B cell (primary cell): ENCODE results near the gene ACBD4. TPM values are rescaled to one million over a fixed set of nuclear protein-coding genes. Genes with fewer than 3 reads are reported as not detected.

Experiments used
- ATAC-seq: fragments of 200-7000 bp; cut with Tn5 transposase; one replicate; pipeline ENCODE4 v1.10.0; 2021; ENCODE audit warnings: low read depth, mild to moderate bottlenecking, moderate number of reproducible peaks, moderate library complexity
- CTCF ChIA-PET: fragments of 350-600 bp; sonication (Branson Sonifier 250); formaldehyde crosslinking; loops from one replicate; lab custom pipeline; 2021; ENCODE audit warnings: antibody characterized with exemption, inconsistent platforms; lab: Charles Lee
- POLR2A ChIA-PET: fragments of 350-600 bp; sonication (Branson Sonifier 250); formaldehyde crosslinking; loops from one replicate; lab custom pipeline; 2021; ENCODE audit warnings: antibody characterized with exemption; lab: Charles Lee
- DNase-seq: peaks from one replicate; pipeline ENCODE4 v3.0.0; 2013
- H2AFZ ChIP-seq: 2 replicates; pipeline ENCODE4 v1.6.1; 2012; ENCODE audit warnings: mild to moderate bottlenecking, low read depth, low read length; ENCODE audit not compliant: insufficient read depth, poor library complexity, severe bottlenecking
- H3K27ac ChIP-seq, 2 donors: 1 replicate in 1 of 2; 2 replicates in 1 of 2; pipeline ENCODE4 v1.5.1; 2012 to 2013; ENCODE audit warnings: low read length in 2 of 2, mild to moderate bottlenecking in 2 of 2, moderate library complexity in 1 of 2
- H3K27me3 ChIP-seq, 4 experiments: fragments of 200-600 bp in 1 of 4; sonication (generic) in 1 of 4; replicated peaks in 1 of 4; 1 replicate in 2 of 4; 2 replicates in 2 of 4; pipeline versions ENCODE4 v1.6.1 to v1.7.0; 2013 to 2016; ENCODE audit warnings: low read length in 3 of 4, mild to moderate bottlenecking in 2 of 4, mixed read lengths in 1 of 4, moderate library complexity in 1 of 4; ENCODE audit not compliant: insufficient read depth in 4 of 4, control insufficient read depth in 3 of 4; ENCODE audit errors: control extremely low read depth in 1 of 4
- H3K36me3 ChIP-seq, 2 experiments: replicated peaks in 1 of 2; 1 replicate in 1 of 2; 2 replicates in 1 of 2; pipeline versions ENCODE4 v1.6.1 to v1.7.1; 2013; ENCODE audit warnings: low read length in 1 of 2; ENCODE audit not compliant: insufficient read depth in 2 of 2, control insufficient read depth in 1 of 2; ENCODE audit errors: control extremely low read depth in 1 of 2, extremely low read depth in 1 of 2
- H3K4me1 ChIP-seq, 2 donors: fragments of 200-600 bp in 1 of 2; sonication (generic) in 1 of 2; 1 replicate in 1 of 2; 2 replicates in 1 of 2; pipeline versions ENCODE4 v1.5.1 to v1.6.1; 2013 to 2017; ENCODE audit warnings: low read length in 2 of 2; ENCODE audit not compliant: control insufficient read depth in 2 of 2, insufficient read depth in 2 of 2
- H3K4me2 ChIP-seq: replicated peaks from 2 replicates; pipeline ENCODE3; 2012; ENCODE audit warnings: mild to moderate bottlenecking, low read depth, low read length; ENCODE audit not compliant: poor library complexity, severe bottlenecking
- H3K4me3 ChIP-seq, 5 experiments: fragments of 200-600 bp in 1 of 5; sonication (generic) in 1 of 5; 1 replicate in 3 of 5; 2 replicates in 2 of 5; pipeline versions ENCODE4 v1.5.1 to v1.7.0; 2011 to 2016; ENCODE audit warnings: low read length in 4 of 5, mild to moderate bottlenecking in 4 of 5, low read depth in 2 of 5, control low read depth in 1 of 5, moderate library complexity in 1 of 5; ENCODE audit not compliant: insufficient read depth in 1 of 5; ENCODE audit errors: control extremely low read depth in 1 of 5, extremely low read depth in 1 of 5
- H3K79me2 ChIP-seq: fragments of 200-600 bp; sonication (generic); one replicate; pipeline ENCODE4 v1.6.0; 2016; ENCODE audit warnings: low read length; ENCODE audit not compliant: control insufficient read depth, insufficient read depth
- H3K9ac ChIP-seq: fragments of 200-600 bp; sonication (generic); 2 replicates; pipeline ENCODE4 v1.6.1; 2017; ENCODE audit warnings: mild to moderate bottlenecking, low read length, moderate library complexity
- H3K9me3 ChIP-seq, 3 donors: one replicate each; pipeline versions ENCODE4 v1.6.1 to v1.7.1; 2013; ENCODE audit warnings: low read length in 2 of 3; ENCODE audit not compliant: control insufficient read depth in 2 of 3, insufficient read depth in 1 of 3; ENCODE audit errors: control extremely low read depth in 1 of 3
- H4K20me1 ChIP-seq: 2 replicates; pipeline ENCODE4 v1.6.0; 2012; ENCODE audit warnings: mild to moderate bottlenecking, low read length; ENCODE audit not compliant: insufficient read depth, control insufficient read depth, poor library complexity, severe bottlenecking
- H3K27ac Mint-ChIP-seq: one replicate; pipeline ENCODE4 v1.8.0; 2021; ENCODE audit warnings: mixed read lengths
- H3K27me3 Mint-ChIP-seq: one replicate; pipeline ENCODE4 v1.8.0; 2021; ENCODE audit warnings: mixed read lengths
- H3K4me1 Mint-ChIP-seq: one replicate; pipeline ENCODE4 v1.8.0; 2021; ENCODE audit warnings: mixed read lengths
- H3K4me3 Mint-ChIP-seq: one replicate; pipeline ENCODE4 v1.8.0; 2021; ENCODE audit warnings: mixed read lengths
- H3K9me3 Mint-ChIP-seq: one replicate; pipeline ENCODE4 v1.8.0; 2022; ENCODE audit warnings: mixed read lengths; ENCODE audit not compliant: insufficient read depth
- EZH2 ChIP-seq: IDR thresholded peaks from 2 replicates; pipeline ENCODE4 v1.6.1; 2012; ENCODE audit warnings: borderline replicate concordance, low read depth, mild to moderate bottlenecking, moderate library complexity, low read length; ENCODE audit not compliant: insufficient read depth, poor library complexity, severe bottlenecking
- WGBS: methylation state at CpG from one replicate; pipeline ENCODE4 v1.1.5; 2013; ENCODE audit warnings: missing lambda C conversion rate; ENCODE audit not compliant: insufficient coverage; 5-methylcytosine and 5-hydroxymethylcytosine counted together
- intact Hi-C: fragments of 100-400 bp; cut with micrococcal nuclease; formaldehyde crosslinking; loops from one replicate; pipeline ENCODE4 v1.10.0; 2022
- polyA plus RNA-seq: library from polyadenylated mRNA; depleted of rRNA; stranded (reverse); fragments of >200 nt; gene quantifications from 2 replicates; pipeline ENCODE4 v1.2.3, GENCODE V29; 2012
- total RNA-seq, 2 donors: library from RNA; stranded (reverse); fragments of 120-200 nt in 1 of 2; gene quantifications; 1 replicate in 1 of 2; 2 replicates in 1 of 2; pipeline versions ENCODE4 v1.2.3 to v1.2.4, GENCODE V29; 2013 to 2022
- TF ChIP-seq, protein P1 (sequence below): fragments of 200-600 bp; IDR thresholded peaks from one replicate; pipeline ENCODE4 v1.8.0; 2022; ENCODE audit warnings: antibody characterized with exemption, mild to moderate bottlenecking

Gene ACBD4
- total and polyA plus RNA-seq, 2 donors (not counting 1 experiment from before 2014, with no cell fraction given): 36.8 to 39.4 TPM

DNA sequence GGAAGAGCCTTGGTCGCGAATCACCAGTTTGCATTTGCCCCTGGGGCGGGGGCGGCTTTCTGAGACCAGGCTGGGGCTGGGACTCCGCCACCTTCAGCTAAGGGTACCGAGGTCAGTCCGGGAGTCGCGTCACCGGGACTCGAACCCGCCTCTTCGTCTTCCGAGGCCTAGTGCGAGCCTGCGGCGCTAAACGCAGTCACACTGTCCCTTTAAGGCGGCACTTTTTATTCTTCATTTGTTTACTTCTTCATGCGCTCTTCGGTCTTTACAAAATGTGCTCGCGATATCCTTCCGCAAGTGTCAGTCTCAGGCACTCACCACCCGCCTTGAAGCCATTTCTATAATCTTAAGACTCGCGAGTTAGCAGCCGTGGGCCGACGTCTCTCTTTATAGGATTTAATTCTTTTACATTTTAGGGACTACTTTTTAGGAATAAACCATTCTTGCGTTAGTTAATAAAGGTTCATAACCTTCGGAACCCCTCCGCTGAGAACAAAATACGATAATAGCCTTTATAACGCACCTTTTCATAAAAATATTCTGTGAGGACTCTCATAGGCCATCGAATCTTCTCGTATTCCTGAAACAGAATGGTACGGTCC, 12.2 kb downstream of the ACBD4 start:
- no peaks in the 10 kb centered on the region for H3K27me3 ChIP-seq
- peak overlapping the region; percentile 90 for H3K4me2 ChIP-seq
- 0% methylated on average over 26 of the region's 38 CpGs for WGBS
- peaks cover 0 to 3% (median 0%) of the 10 kb centered on the region in 3 donors for H3K9me3 ChIP-seq
- peaks cover 40 to 73% of the 10 kb centered on the region in 2 donors for H3K4me1 ChIP-seq
- H3K4me3 ChIP-seq: peak overlapping the region; percentile 69 to 99 (median 72)
- H3K9me3 Mint-ChIP-seq: no peaks in the 10 kb centered on the region
- peak overlapping the region; percentile 97 for H3K9ac ChIP-seq
- intact Hi-C loops: loop anchor here (1.0 to 5.0 kb wide), 8 partner anchors 12 to 1140 kb away; partner anchors contain the start of genes ACBD4, HEXIM2 and NMT1
- peak; percentile 19 for ATAC-seq
- peak overlapping the region; percentile 91 for H3K4me3 Mint-ChIP-seq
- H3K27me3 Mint-ChIP-seq: no peaks in the 10 kb centered on the region
- TF ChIP-seq, protein P1, sequence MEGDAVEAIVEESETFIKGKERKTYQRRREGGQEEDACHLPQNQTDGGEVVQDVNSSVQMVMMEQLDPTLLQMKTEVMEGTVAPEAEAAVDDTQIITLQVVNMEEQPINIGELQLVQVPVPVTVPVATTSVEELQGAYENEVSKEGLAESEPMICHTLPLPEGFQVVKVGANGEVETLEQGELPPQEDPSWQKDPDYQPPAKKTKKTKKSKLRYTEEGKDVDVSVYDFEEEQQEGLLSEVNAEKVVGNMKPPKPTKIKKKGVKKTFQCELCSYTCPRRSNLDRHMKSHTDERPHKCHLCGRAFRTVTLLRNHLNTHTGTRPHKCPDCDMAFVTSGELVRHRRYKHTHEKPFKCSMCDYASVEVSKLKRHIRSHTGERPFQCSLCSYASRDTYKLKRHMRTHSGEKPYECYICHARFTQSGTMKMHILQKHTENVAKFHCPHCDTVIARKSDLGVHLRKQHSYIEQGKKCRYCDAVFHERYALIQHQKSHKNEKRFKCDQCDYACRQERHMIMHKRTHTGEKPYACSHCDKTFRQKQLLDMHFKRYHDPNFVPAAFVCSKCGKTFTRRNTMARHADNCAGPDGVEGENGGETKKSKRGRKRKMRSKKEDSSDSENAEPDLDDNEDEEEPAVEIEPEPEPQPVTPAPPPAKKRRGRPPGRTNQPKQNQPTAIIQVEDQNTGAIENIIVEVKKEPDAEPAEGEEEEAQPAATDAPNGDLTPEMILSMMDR: no peak
- no peak for TF ChIP-seq EZH2
- ChIA-PET POLR2A (interaction anchor here (0.6 to 6.6 kb wide), 15 partner anchors 10 to 1077 kb away, joined by 4 to 246 read pairs (median 10); partner anchors contain the start of genes ACBD4, EFTUD2, G6PC3 and HEXIM2), CTCF (interaction anchor here (0.6 to 7.5 kb wide), 10 partner anchors 8 to 134 kb away, joined by 3 to 242 read pairs (median 30); partner anchors contain the start of genes ACBD4, FMNL1, HEXIM2 and NMT1)
- peaks cover 63% of the 10 kb centered on the region for H3K4me1 Mint-ChIP-seq
- no peaks in the 10 kb centered on the region for H3K36me3 ChIP-seq
- DNase-seq: peak; percentile 94
- peak overlapping the region; percentile 85 for H2AFZ ChIP-seq
- H3K27ac ChIP-seq: peak overlapping the region; percentile 97 to 98
- peaks cover 37% of the 10 kb centered on the region for H3K79me2 ChIP-seq
- peak overlapping the region; percentile 99 for H3K27ac Mint-ChIP-seq
- H4K20me1 ChIP-seq: peaks cover 13% of the 10 kb centered on the region
